HepG2 (cell line): Measurements from ENCODE around the gene DGCR2. TPM values are rescaled to one million over a fixed set of nuclear protein-coding genes. Genes with fewer than 3 reads are reported as not detected.

Source experiments
- ATAC-seq: fragments of 200-7000 bp; cut with Tn5 transposase; 3 replicates; pipeline ENCODE4 v1.9.1; 2020; ENCODE audit warnings: mild to moderate bottlenecking, moderate library complexity
- BruUV-seq: library from RNA; stranded (reverse); fragments of 400-500 nt; replicated peaks from 2 replicates; lab custom pipeline; 2021; lab: Mats Ljungman, UMichigan
- CTCF ChIA-PET: fragments of 300-600 bp; formaldehyde crosslinking; extraction: SDS; loops from one replicate; lab custom pipeline; 2021; ENCODE audit warnings: low total read pairs, inconsistent platforms, low intra/inter-chr PET ratio; lab: Yijun Ruan, JAX
- POLR2A ChIA-PET: fragments of 350-600 bp; sonication (Branson Sonifier 250); formaldehyde crosslinking; loops from one replicate; lab custom pipeline; 2020; ENCODE audit warnings: antibody characterized with exemption, inconsistent platforms; lab: Yijun Ruan, JAX
- DNase-seq: peaks from one replicate; pipeline ENCODE4 v3.0.0-alpha.2; 2015; ENCODE audit warnings: low spot score
- FAIRE-seq: peaks from 3 replicates; lab custom pipeline; 2011; peaks lifted over from hg19 to GRCh38; lab: Jason Lieb, UNC
- H2AFZ ChIP-seq: one replicate; pipeline ENCODE4 v1.6.1; 2011; ENCODE audit warnings: low read length, inconsistent platforms
- H3K27ac ChIP-seq: fragments of 300-600 bp; 3 replicates; pipeline ENCODE4 v1.8.0; 2011; ENCODE audit warnings: mixed run types, mild to moderate bottlenecking, mixed read lengths, low read length, inconsistent platforms; ENCODE audit not compliant: insufficient read depth; ENCODE audit errors: extremely low read length
- H3K27me3 ChIP-seq, 2 experiments: fragments of 200-600 bp in 1 of 2; 2 replicates in 1 of 2; 3 replicates in 1 of 2; pipeline versions ENCODE4 v1.6.0 to v1.8.0; 2011; ENCODE audit warnings: low read length in 2 of 2, mild to moderate bottlenecking in 2 of 2, moderate library complexity in 2 of 2, inconsistent platforms in 1 of 2; ENCODE audit not compliant: insufficient read depth in 2 of 2, control insufficient read depth in 1 of 2
- H3K36me3 ChIP-seq, 2 experiments: fragments of 200-600 bp in 1 of 2; replicated peaks in 1 of 2; 2 replicates in 1 of 2; 3 replicates in 1 of 2; pipeline versions ENCODE4 v1.5.1 to v1.8.0; 2011; ENCODE audit warnings: low read length in 2 of 2, inconsistent platforms in 1 of 2; ENCODE audit not compliant: insufficient read depth in 2 of 2, control insufficient read depth in 1 of 2
- H3K4me1 ChIP-seq: 2 replicates; pipeline ENCODE4 v1.5.1; 2012; ENCODE audit warnings: low read length, inconsistent platforms; ENCODE audit not compliant: insufficient read depth
- H3K4me2 ChIP-seq: 2 replicates; pipeline ENCODE4 v1.6.0; 2011; ENCODE audit warnings: low read depth, low read length, inconsistent platforms
- H3K4me3 ChIP-seq, 3 experiments: fragments of 200-600 bp in 1 of 3; sonication (generic), shearing (Covaris generic) in 1 of 3; replicated peaks in 1 of 3; 2 replicates each; pipeline ENCODE4 v1.5.1; 2011 to 2016; ENCODE audit warnings: low read length in 3 of 3, inconsistent platforms in 2 of 3, low read depth in 2 of 3, mild to moderate bottlenecking in 2 of 3, control low read depth in 1 of 3, mixed read lengths in 1 of 3; ENCODE audit not compliant: insufficient read depth in 1 of 3
- H3K79me2 ChIP-seq: one replicate; pipeline ENCODE4 v1.6.1; 2011; ENCODE audit warnings: low read length, inconsistent platforms; ENCODE audit not compliant: insufficient read depth
- H3K9ac ChIP-seq: 2 replicates; pipeline ENCODE4 v1.6.0; 2011; ENCODE audit warnings: mild to moderate bottlenecking, low read depth, low read length, inconsistent platforms; ENCODE audit not compliant: insufficient read depth
- H3K9me3 ChIP-seq: 2 replicates; pipeline ENCODE4 v1.5.1; 2012; ENCODE audit warnings: mild to moderate bottlenecking, low read length
- H4K20me1 ChIP-seq: 2 replicates; pipeline ENCODE4 v1.6.0; 2011; ENCODE audit warnings: inconsistent platforms, mild to moderate bottlenecking, low read length, moderate library complexity; ENCODE audit not compliant: insufficient read depth
- CEBPZ ChIP-seq: IDR thresholded peaks from 2 replicates; pipeline ENCODE4 v1.6.1; 2012; ENCODE audit warnings: low read length, improper control_type of control experiment
- CENPBD1 ChIP-seq: sonication (generic); formaldehyde crosslinking; IDR thresholded peaks from 2 replicates; pipeline ENCODE4 v1.8.0; 2022; ENCODE audit warnings: missing genetic modification reagents, low read depth, mild to moderate bottlenecking, borderline replicate concordance
- GATA4 ChIP-seq: sonication (generic); IDR thresholded peaks from 2 replicates; pipeline ENCODE4 v1.6.1; 2016; ENCODE audit warnings: antibody characterized with exemption, low read depth, borderline replicate concordance
- HNF4A ChIP-seq: sonication (generic); formaldehyde crosslinking; IDR thresholded peaks from 2 replicates; pipeline ENCODE4 v1.4.0; 2020; ENCODE audit warnings: missing genetic modification reagents
- SP140L ChIP-seq: sonication (generic); formaldehyde crosslinking; IDR thresholded peaks from 2 replicates; pipeline ENCODE4 v1.4.0; 2020; ENCODE audit warnings: missing genetic modification reagents, borderline replicate concordance
- TMF1 ChIP-seq: sonication (generic); formaldehyde crosslinking; IDR thresholded peaks from 2 replicates; pipeline ENCODE4 v1.8.1; 2022; ENCODE audit warnings: low read depth, missing genetic modification reagents
- ZBTB20 ChIP-seq: sonication (generic); formaldehyde crosslinking; IDR thresholded peaks from 2 replicates; pipeline ENCODE4 v1.8.1; 2023; ENCODE audit warnings: missing genetic modification reagents, low read depth, mild to moderate bottlenecking, borderline replicate concordance
- ZNF256 ChIP-seq: sonication (generic); formaldehyde crosslinking; conservative IDR thresholded peaks from 2 replicates; pipeline ENCODE4 v1.4.0; 2020; ENCODE audit warnings: missing genetic modification reagents
- WGBS: methylation state at CpG from one replicate; pipeline ENCODE4 v1.1.6; 2017; ENCODE audit warnings: low lambda C conversion rate; 5-methylcytosine and 5-hydroxymethylcytosine counted together
- in situ Hi-C: cut with HindIII; loops from 2 replicates; pipeline ENCODE4 v1.10.0; 2017; ENCODE audit warnings: low pct_unique_long_range_greater_than_20kb; ENCODE audit not compliant: extremely low pct_ligation_motif_present
- intact Hi-C: fragments of 100-400 bp; cut with micrococcal nuclease; formaldehyde crosslinking; loops from one replicate; pipeline ENCODE4 v1.10.0; 2022; ENCODE audit not compliant: unreplicated experiment
- polyA plus RNA-seq, 8 experiments: library from polyadenylated mRNA; depleted of rRNA in 3 of 8; stranded (reverse) in 7 of 8; unstranded in 1 of 8; fragments of >200 nt; fragmentation: Illumina TruSeq in 4 of 8; extraction: Trizol in 4 of 8; gene quantifications; 2 replicates each; pipeline versions ENCODE4 v1.2.1 to v1.2.3, GENCODE V29; 2011 to 2016; ENCODE audit warnings: low read depth in 4 of 8, missing spikeins in 1 of 8, mixed read lengths in 1 of 8; ENCODE audit not compliant: insufficient read depth in 1 of 8
- total RNA-seq, 5 experiments: library from RNA; depleted of rRNA; stranded (reverse); fragments of >200 nt; fragmentation: Illumina TruSeq; extraction: Trizol; gene quantifications; 2 replicates each; pipeline ENCODE4 v1.2.3, GENCODE V29; 2016; ENCODE audit warnings: low read depth in 1 of 5

DGCR2 gene
- total and polyA plus RNA-seq, 2 of the 13 experiments (the other 11 are each of a cell fraction or from before 2014, with no cell fraction given) = 23.1 to 35.3 TPM

GRCh38 chr22:19094393-19094997, 27.7 kb downstream of the DGCR2 start:
- no TSS peak for BruUV-seq
- intact Hi-C loops = no loop called here
- peaks cover 12% of the 10 kb centered on the region for H3K79me2 ChIP-seq
- WGBS = 98% methylated on average over 4 of the region's 4 CpGs
- H3K4me2 ChIP-seq = no peak overlapping the region
- H3K4me3 ChIP-seq = no peak overlapping the region
- H3K4me1 ChIP-seq = peaks cover 10% of the 10 kb centered on the region
- no peak for TF ChIP-seq ZNF256 (CRISPR knock-in tag)
- TF ChIP-seq TMF1 (CRISPR knock-in tag) = no peak
- H2AFZ ChIP-seq = no peak overlapping the region
- no peaks in the 10 kb centered on the region for H4K20me1 ChIP-seq
- no peaks in the 10 kb centered on the region for H3K9me3 ChIP-seq
- ChIA-PET POLR2A (no interaction called here), CTCF (no interaction called here)
- in situ Hi-C loops = no loop called here
- no peaks in the 10 kb centered on the region; a peak in 1 of 5 replicates for H3K27me3 ChIP-seq
- no peak overlapping the region for H3K27ac ChIP-seq
- ATAC-seq (no peak), DNase-seq (no peak), FAIRE-seq (no peak)
- peaks cover 4 to 13% of the 10 kb centered on the region in 2 experiments; a peak in 4 of 5 replicates for H3K36me3 ChIP-seq
- H3K9ac ChIP-seq = no peak overlapping the region

GRCh38 chr22:19092725-19093124, 29.5 kb downstream of the DGCR2 start:
- ChIA-PET CTCF (no interaction called here), POLR2A (no interaction called here)
- Histone ChIP-seq H4K20me1 (no peaks in the 10 kb centered on the region), H3K4me1 (peaks cover 18% of the 10 kb centered on the region), H2AFZ (no peak overlapping the region), H3K9ac (no peak overlapping the region), H3K36me3 (peaks cover 9 to 16% of the 10 kb centered on the region in 2 experiments), H3K27me3 (no peaks in the 10 kb centered on the region; a peak in 1 of 5 replicates), H3K4me3 (no peak overlapping the region), H3K79me2 (peaks cover 6% of the 10 kb centered on the region), H3K27ac (no peak overlapping the region), H3K4me2 (no peak overlapping the region), H3K9me3 (no peaks in the 10 kb centered on the region)
- FAIRE-seq = no peak
- BruUV-seq = no TSS peak
- over 99% methylated on average over 4 of the region's 4 CpGs for WGBS
- in situ Hi-C loops = no loop called here
- intact Hi-C loops = no loop called here
- no peak for TF ChIP-seq SP140L
- TF ChIP-seq CENPBD1 = no peak
- TF ChIP-seq ZBTB20 (CRISPR knock-in tag) = no peak
- no peak for TF ChIP-seq HNF4A (CRISPR knock-in tag)
- no peak for TF ChIP-seq GATA4
- TF ChIP-seq CEBPZ = no peak
- DNase-seq = no peak
- ATAC-seq = no peak
